ENCODE data around the gene CASP9.
"Not testable (repeated sequence)": the region's sequence is repeated elsewhere in the genome, so short reads cannot be mapped to it uniquely, and the experiment has no call there.

CASP9 gene

GRCh38 chr1:15515022-15515663 is 8.9 kb downstream of the CASP9 start:
- WGBS = 35% methylated on average over 1 of the region's 2 CpGs
- DNase-seq = peak; percentile 16

DNA sequence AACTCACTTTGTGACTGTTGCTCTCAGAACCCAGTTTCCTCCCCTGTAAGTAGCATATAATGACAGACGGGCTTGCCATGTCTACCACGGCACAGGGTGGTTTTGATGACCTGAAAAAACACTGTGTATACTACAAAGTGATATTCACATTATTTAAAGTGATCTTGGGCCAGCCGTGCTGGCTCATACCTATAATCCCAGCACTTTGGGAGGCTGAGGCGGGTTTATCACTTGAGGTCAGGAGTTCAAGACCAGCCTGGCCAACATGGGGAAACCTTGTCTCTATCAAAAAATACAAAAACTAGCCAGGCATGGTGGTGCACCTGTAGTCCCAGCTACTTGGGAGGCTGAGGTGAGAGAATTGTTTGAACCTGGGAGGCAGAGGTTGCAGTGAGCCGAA is 9.5 kb downstream of the CASP9 start:
- not testable (repeated sequence) for H3K4me3 ChIP-seq (ENCODE audit: insufficient read depth in 1 of 2, low read depth in 1 of 2, low read length in 2 of 2); H3K9ac ChIP-seq (ENCODE audit: low read length); H4K91ac ChIP-seq (ENCODE audit: low read length); H3K27me3 ChIP-seq (ENCODE audit: control insufficient read depth in 1 of 2, insufficient read depth in 1 of 2, low read length in 2 of 2); H3K4me2 ChIP-seq (ENCODE audit: low read length, poor library complexity, severe bottlenecking); DNase-seq; H3K18ac ChIP-seq (ENCODE audit: low read depth in 1 of 2, low read length in 2 of 2); H3K23ac ChIP-seq (ENCODE audit: low read length in 2 of 2); H2BK12ac ChIP-seq (ENCODE audit: low read length in 2 of 2); H3K4ac ChIP-seq (ENCODE audit: low read depth in 1 of 2, low read length in 2 of 2); H4K8ac ChIP-seq (ENCODE audit: low read length); H3K27ac ChIP-seq (ENCODE audit: low read length, poor library complexity, severe bottlenecking); H2BK120ac ChIP-seq (ENCODE audit: low read depth, low read length); H2BK15ac ChIP-seq (ENCODE audit: low read depth, poor library complexity, severe bottlenecking); H3K9me3 ChIP-seq (ENCODE audit: control insufficient read depth, low read length); H3K14ac ChIP-seq (ENCODE audit: low read length in 2 of 2); H2AFZ ChIP-seq (ENCODE audit: low read depth, low read length); H2AK5ac ChIP-seq (ENCODE audit: low read length, severe bottlenecking); H2BK5ac ChIP-seq (ENCODE audit: low read depth, low read length, poor library complexity, severe bottlenecking); H3K4me1 ChIP-seq (ENCODE audit: control insufficient read depth, insufficient read depth, low read depth, low read length)
- WGBS = 94% methylated on average over 2 of the region's 5 CpGs
- Histone ChIP-seq H3K79me1 (replicated peaks; ENCODE audit: low read length, poor library complexity, severe bottlenecking) (peaks cover 17% of the 10 kb centered on the region), H3K36me3 (ENCODE audit: control insufficient read depth in 1 of 2, insufficient read depth in 2 of 2, low read depth in 1 of 2, low read length in 2 of 2) (peaks cover 8 to 22% of the 10 kb centered on the region in 2 experiments)

More at GRCh38 chr1:15515022-15515663, 8.9 kb downstream of the CASP9 start:
- H3K23ac ChIP-seq (ENCODE audit: low read length in 2 of 2) = no peak overlapping the region
- no peak overlapping the region for H3K18ac ChIP-seq (ENCODE audit: low read depth in 1 of 2, low read length in 2 of 2)
- H2BK12ac ChIP-seq (ENCODE audit: low read length in 2 of 2) = no peak overlapping the region
- H3K4me1 ChIP-seq (ENCODE audit: control insufficient read depth, insufficient read depth, low read depth, low read length) = no peaks in the 10 kb centered on the region
- no peak overlapping the region for H2AFZ ChIP-seq (ENCODE audit: low read depth, low read length)
- no peak overlapping the region for H3K4me3 ChIP-seq (ENCODE audit: insufficient read depth in 1 of 2, low read depth in 1 of 2, low read length in 2 of 2)
- H2AK5ac ChIP-seq (ENCODE audit: low read length, severe bottlenecking) = no peak overlapping the region
- no peak overlapping the region for H3K4ac ChIP-seq (ENCODE audit: low read depth in 1 of 2, low read length in 2 of 2)
- H3K27ac ChIP-seq (ENCODE audit: low read length, poor library complexity, severe bottlenecking) = no peak overlapping the region
- no peak overlapping the region for H4K8ac ChIP-seq (ENCODE audit: low read length)
- H3K79me1 ChIP-seq (replicated peaks; ENCODE audit: low read length, poor library complexity, severe bottlenecking) = peaks cover 21% of the 10 kb centered on the region
- H2BK5ac ChIP-seq (ENCODE audit: low read depth, low read length, poor library complexity, severe bottlenecking) = no peak overlapping the region
- H4K91ac ChIP-seq (ENCODE audit: low read length) = no peak overlapping the region
- H3K36me3 ChIP-seq (ENCODE audit: control insufficient read depth in 1 of 2, insufficient read depth in 2 of 2, low read depth in 1 of 2, low read length in 2 of 2) = peaks cover 8 to 22% of the 10 kb centered on the region in 2 experiments
- no peak overlapping the region for H3K14ac ChIP-seq (ENCODE audit: low read length in 2 of 2)
- no peak overlapping the region for H2BK120ac ChIP-seq (ENCODE audit: low read depth, low read length)
- H3K9me3 ChIP-seq (ENCODE audit: control insufficient read depth, low read length) = no peaks in the 10 kb centered on the region
- no peak overlapping the region for H2BK15ac ChIP-seq (ENCODE audit: low read depth, poor library complexity, severe bottlenecking)
- no peak overlapping the region for H3K4me2 ChIP-seq (ENCODE audit: low read length, poor library complexity, severe bottlenecking)
- no peak overlapping the region for H3K9ac ChIP-seq (ENCODE audit: low read length)
- no peaks in the 10 kb centered on the region for H3K27me3 ChIP-seq (ENCODE audit: control insufficient read depth in 1 of 2, insufficient read depth in 1 of 2, low read length in 2 of 2)

DNA sequence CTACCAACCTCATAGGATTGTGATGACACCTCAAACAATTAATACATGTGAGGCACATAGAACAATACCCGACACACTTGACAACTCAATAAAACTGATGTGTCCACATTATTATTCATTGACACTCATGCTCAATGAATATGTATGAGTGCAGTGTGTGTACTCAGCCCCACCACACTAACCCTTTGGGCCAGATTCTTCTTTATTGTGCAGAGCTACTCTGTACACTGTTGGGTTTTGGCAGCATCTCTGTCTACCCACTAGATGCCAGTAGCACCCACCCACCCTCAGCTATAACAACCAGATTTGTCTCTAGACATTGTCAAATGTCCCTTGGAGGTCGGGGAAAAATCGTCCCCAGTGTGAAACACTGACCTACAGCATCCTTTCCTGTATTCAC is 10.1 kb downstream of the CASP9 start:
- H2AFZ ChIP-seq (ENCODE audit: low read depth, low read length) = no peak overlapping the region

GRCh38 chr1:15513192-15513591 is 10.8 kb downstream of the CASP9 start:
- H2BK120ac ChIP-seq (ENCODE audit: low read depth, low read length) = no peak overlapping the region
- no peak overlapping the region for H3K14ac ChIP-seq (ENCODE audit: low read length in 2 of 2)
- H3K4me3 ChIP-seq (ENCODE audit: insufficient read depth in 1 of 2, low read depth in 1 of 2, low read length in 2 of 2) = no peak overlapping the region
- H3K9ac ChIP-seq (ENCODE audit: low read length) = no peak overlapping the region
- H3K18ac ChIP-seq (ENCODE audit: low read depth in 1 of 2, low read length in 2 of 2) = no peak overlapping the region
- no peak overlapping the region for H2BK12ac ChIP-seq (ENCODE audit: low read length in 2 of 2)
- WGBS = 89% methylated on average over 4 of the region's 4 CpGs
- H3K9me3 ChIP-seq (ENCODE audit: control insufficient read depth, low read length) = no peaks in the 10 kb centered on the region
- no peak overlapping the region for H3K4me2 ChIP-seq (ENCODE audit: low read length, poor library complexity, severe bottlenecking)
- no peaks in the 10 kb centered on the region for H3K27me3 ChIP-seq (ENCODE audit: control insufficient read depth in 1 of 2, insufficient read depth in 1 of 2, low read length in 2 of 2)
- H2BK15ac ChIP-seq (ENCODE audit: low read depth, poor library complexity, severe bottlenecking) = no peak overlapping the region
- H3K4ac ChIP-seq (ENCODE audit: low read depth in 1 of 2, low read length in 2 of 2) = no peak overlapping the region
- no peak overlapping the region for H2AFZ ChIP-seq (ENCODE audit: low read depth, low read length)
- H2BK5ac ChIP-seq (ENCODE audit: low read depth, low read length, poor library complexity, severe bottlenecking) = no peak overlapping the region
- H4K8ac ChIP-seq (ENCODE audit: low read length) = no peak overlapping the region
- no peak overlapping the region for H3K23ac ChIP-seq (ENCODE audit: low read length in 2 of 2)
- DNase-seq = no peak
- H3K36me3 ChIP-seq (ENCODE audit: control insufficient read depth in 1 of 2, insufficient read depth in 2 of 2, low read depth in 1 of 2, low read length in 2 of 2) = peaks cover 8 to 22% of the 10 kb centered on the region in 2 experiments
- no peak overlapping the region for H2AK5ac ChIP-seq (ENCODE audit: low read length, severe bottlenecking)
- no peaks in the 10 kb centered on the region for H3K4me1 ChIP-seq (ENCODE audit: control insufficient read depth, insufficient read depth, low read depth, low read length)
- no peak overlapping the region for H3K27ac ChIP-seq (ENCODE audit: low read length, poor library complexity, severe bottlenecking)
- H4K91ac ChIP-seq (ENCODE audit: low read length) = no peak overlapping the region
- H3K79me1 ChIP-seq (replicated peaks; ENCODE audit: low read length, poor library complexity, severe bottlenecking) = peaks cover 17% of the 10 kb centered on the region

More for the DNA sequence above, 10.1 kb downstream of the CASP9 start:
- no peak overlapping the region for H3K27ac ChIP-seq (ENCODE audit: low read length, poor library complexity, severe bottlenecking)
- H2BK5ac ChIP-seq (ENCODE audit: low read depth, low read length, poor library complexity, severe bottlenecking) = no peak overlapping the region
- WGBS = 98% methylated on average over 3 of the region's 3 CpGs
- no peak overlapping the region for H4K91ac ChIP-seq (ENCODE audit: low read length)
- H2AK5ac ChIP-seq (ENCODE audit: low read length, severe bottlenecking) = no peak overlapping the region
- no peak for DNase-seq
- H3K9ac ChIP-seq (ENCODE audit: low read length) = no peak overlapping the region
- H3K23ac ChIP-seq (ENCODE audit: low read length in 2 of 2) = no peak overlapping the region
- H3K18ac ChIP-seq (ENCODE audit: low read depth in 1 of 2, low read length in 2 of 2) = no peak overlapping the region
- no peak overlapping the region for H4K8ac ChIP-seq (ENCODE audit: low read length)
- no peak overlapping the region for H2BK15ac ChIP-seq (ENCODE audit: low read depth, poor library complexity, severe bottlenecking)
- H3K14ac ChIP-seq (ENCODE audit: low read length in 2 of 2) = no peak overlapping the region
- peaks cover 8 to 22% of the 10 kb centered on the region in 2 experiments for H3K36me3 ChIP-seq (ENCODE audit: control insufficient read depth in 1 of 2, insufficient read depth in 2 of 2, low read depth in 1 of 2, low read length in 2 of 2)
- peaks cover 17% of the 10 kb centered on the region for H3K79me1 ChIP-seq (replicated peaks; ENCODE audit: low read length, poor library complexity, severe bottlenecking)
- no peaks in the 10 kb centered on the region for H3K9me3 ChIP-seq (ENCODE audit: control insufficient read depth, low read length)
- no peaks in the 10 kb centered on the region for H3K27me3 ChIP-seq (ENCODE audit: control insufficient read depth in 1 of 2, insufficient read depth in 1 of 2, low read length in 2 of 2)
- H3K4ac ChIP-seq (ENCODE audit: low read depth in 1 of 2, low read length in 2 of 2) = no peak overlapping the region
- no peak overlapping the region for H2BK120ac ChIP-seq (ENCODE audit: low read depth, low read length)
- no peak overlapping the region for H2BK12ac ChIP-seq (ENCODE audit: low read length in 2 of 2)
- no peak overlapping the region for H3K4me3 ChIP-seq (ENCODE audit: insufficient read depth in 1 of 2, low read depth in 1 of 2, low read length in 2 of 2)
- no peak overlapping the region for H3K4me2 ChIP-seq (ENCODE audit: low read length, poor library complexity, severe bottlenecking)
- no peaks in the 10 kb centered on the region for H3K4me1 ChIP-seq (ENCODE audit: control insufficient read depth, insufficient read depth, low read depth, low read length)
